Measurements from ENCODE around the gene C19orf18.
"Not testable (repeated sequence)": the region's sequence is repeated elsewhere in the genome, so short reads cannot be mapped to it uniquely, and the experiment has no call there.

Gene C19orf18

GRCh38 chr19:57954996-57955395 is 19.3 kb downstream of the C19orf18 start:
- no peak for DNase-seq
- intact Hi-C loops (cut with DNase I), result no loop called here

GRCh38 chr19:57949702-57950101 is 24.6 kb downstream of the C19orf18 start:
- DNase-seq, result no peak
- intact Hi-C loops (cut with DNase I), result loop anchor here (10.0 kb wide), 1 partner anchor 205 kb away; the partner anchor contains the start of gene ZNF329

GRCh38 chr19:57949296-57949695 is 25.0 kb downstream of the C19orf18 start:
- no peak for DNase-seq
- intact Hi-C loops (cut with DNase I), result loop anchor here (10.0 kb wide), 1 partner anchor 206 kb away; the partner anchor contains the start of gene ZNF329

- peak; percentile 91 to 99 (median 96) for DNase-seq
- intact Hi-C loops (cut with DNase I), result loop anchor here (10.0 kb wide), 1 partner anchor 207 kb away; the partner anchor contains the start of gene ZNF329
Measured at GRCh38 chr19:57947419-57948134, 26.8 kb downstream of the C19orf18 start, which contains the start of gene ZNF256. ZNF256 (minus strand) TSS chr19:57947706; CDS start chr19:57947474, 232 bp downstream.

- intact Hi-C loops (cut with DNase I), result loop anchor here (10.0 kb wide), 1 partner anchor 208 kb away; the partner anchor contains the start of gene ZNF329
- DNase-seq, result peak in 4 of 42 donors; percentile 1 to 9 (median 4)
Measured at GRCh38 chr19:57947088-57947418, 27.3 kb downstream of the C19orf18 start.

- intact Hi-C loops (cut with DNase I), result loop anchor here (10.0 kb wide), 1 partner anchor 208 kb away; the partner anchor contains the start of gene ZNF329
- no peak for DNase-seq
Measured at GRCh38 chr19:57946316-57946715, 28.0 kb downstream of the C19orf18 start.

GRCh38 chr19:57941593-57941992 is 32.7 kb downstream of the C19orf18 start:
- intact Hi-C loops (cut with DNase I), result loop anchor here (10.0 kb wide), 1 partner anchor 213 kb away; the partner anchor contains the start of gene ZNF329
- no peak for DNase-seq

- intact Hi-C loops (cut with DNase I), result no loop called here
- DNase-seq, result peak in 13 of 42 donors; percentile 5 to 60 (median 15)
Measured at GRCh38 chr19:57935731-57936130, 38.6 kb downstream of the C19orf18 start.

- peak; percentile 58 to 94 (median 84) for DNase-seq
- intact Hi-C loops (cut with DNase I), result no loop called here
Measured at GRCh38 chr19:57934820-57935665, 39.3 kb downstream of the C19orf18 start, which contains the start of gene ZNF418. ZNF418 (minus strand) TSS chr19:57935402; CDS start chr19:57933822, 1,580 bp downstream.

- DNase-seq, result no peak
- intact Hi-C loops (cut with DNase I), result no loop called here
Measured at GRCh38 chr19:57927587-57927986, 46.7 kb downstream of the C19orf18 start.

- DNase-seq, result peak; percentile 74 to 95 (median 90)
- intact Hi-C loops (cut with DNase I), result not testable (repeated sequence)
Measured at GRCh38 chr19:57916168-57916995, 58.0 kb downstream of the C19orf18 start, which contains the start of gene ZNF417. ZNF417 (minus strand) TSS chr19:57916592; CDS start chr19:57916411, 181 bp downstream.

- DNase-seq, result no peak
- intact Hi-C loops (cut with DNase I), result no loop called here
Measured at GRCh38 chr19:57914531-57914930, 59.8 kb downstream of the C19orf18 start.

All from head of caudate nucleus (tissue), 42 donors.